Measurements from ENCODE around the gene CKAP4. TPM values are rescaled to one million over a fixed set of nuclear protein-coding genes. Genes with fewer than 3 reads are reported as not detected.
"Not testable (repeated sequence)": the region's sequence is repeated elsewhere in the genome, so short reads cannot be mapped to it uniquely, and the experiment has no call there.

CKAP4 gene
- total RNA-seq, 6 experiments from 2014 or later: 16.8 to 43.7 (median 28.3) TPM

GRCh38 chr12:106288101-106288493 is 40.3 kb upstream of the CKAP4 start:
- no peak for ATAC-seq
- no peak for DNase-seq
- intact Hi-C loops (cut with DNase I): no loop called here
- H3K4me3 ChIP-seq: no peak overlapping the region
- whole genome bisulfite sequencing (ENCODE audit: insufficient coverage, low coverage, low lambda C conversion rate, missing lambda C conversion rate): 100% methylated on average over 1 of the region's 1 CpG
- no peaks in the 10 kb centered on the region for H3K27me3 ChIP-seq
- H3K36me3 ChIP-seq: no peaks in the 10 kb centered on the region
- H3K4me1 ChIP-seq: no peaks in the 10 kb centered on the region
- H3K27ac ChIP-seq: no peak overlapping the region
- H3K9me3 ChIP-seq: no peaks in the 10 kb centered on the region
- TF ChIP-seq CTCF (IDR thresholded peaks at IDR 0.05) (no peak), POLR2A (IDR thresholded peaks at IDR 0.05) (no peak)

DNA sequence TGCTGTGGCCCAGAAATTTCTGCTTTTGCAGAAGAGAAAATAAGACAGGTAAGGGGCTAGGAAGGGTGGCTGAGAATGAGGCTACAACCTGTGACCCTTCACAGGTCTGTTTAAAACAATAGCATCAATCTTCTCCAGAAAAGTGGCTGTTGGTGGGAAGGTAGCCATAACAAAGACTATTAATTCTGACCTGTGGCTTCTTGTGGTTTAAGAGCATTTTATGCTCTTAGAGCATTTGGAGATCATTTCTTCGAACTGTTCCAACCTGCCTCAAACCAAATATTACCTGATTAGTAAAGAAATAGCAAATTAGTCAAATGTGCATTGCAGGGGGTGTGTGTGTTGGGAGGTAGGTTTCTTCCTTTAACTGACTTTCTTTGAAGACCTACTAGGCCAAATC is 39.5 kb upstream of the CKAP4 start:
- intact Hi-C loops (cut with DNase I): no loop called here
- H3K9me3 ChIP-seq: no peaks in the 10 kb centered on the region

DNA sequence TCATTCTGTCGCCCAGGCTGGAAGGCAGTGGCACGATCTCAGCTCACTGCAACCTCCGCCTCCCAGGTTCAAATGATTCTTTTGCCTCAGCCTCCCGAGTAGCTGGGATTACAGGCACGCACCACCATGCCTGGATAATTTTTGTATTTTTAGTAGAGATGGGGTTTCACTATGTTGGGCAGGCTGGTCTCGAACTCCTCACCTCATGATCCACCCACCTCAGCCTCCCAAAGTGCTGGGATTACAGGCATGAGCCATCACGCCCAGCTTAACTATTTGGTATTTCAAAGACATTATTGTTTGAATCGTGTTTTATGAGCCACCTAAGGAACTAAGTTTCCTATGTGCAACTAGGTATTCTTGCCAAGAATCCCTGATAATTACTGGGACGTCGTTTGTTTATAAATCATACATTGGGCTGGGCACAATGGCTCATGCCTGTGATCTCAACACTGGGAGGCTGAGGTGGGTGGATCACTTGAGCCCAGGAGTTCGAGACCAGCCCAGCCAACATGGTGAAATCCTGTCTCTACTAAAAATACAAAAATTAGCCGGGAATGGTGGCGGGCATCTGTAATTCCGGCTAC is 38.8 kb upstream of the CKAP4 start:
- DNase-seq; H3K4me1 ChIP-seq; H3K4me3 ChIP-seq; intact Hi-C loops (cut with DNase I); H3K9me3 ChIP-seq; ATAC-seq; H3K27me3 ChIP-seq; H3K27ac ChIP-seq; H3K36me3 ChIP-seq: not testable (repeated sequence)
- 71% methylated on average over 9 of the region's 14 CpGs for WGBS (ENCODE audit: insufficient coverage, low coverage, low lambda C conversion rate, missing lambda C conversion rate)

More for the DNA sequence above, 39.5 kb upstream of the CKAP4 start:
- H3K27me3 ChIP-seq: no peaks in the 10 kb centered on the region
- H3K36me3 ChIP-seq: no peaks in the 10 kb centered on the region
- 88% methylated on average over 1 of the region's 1 CpG for WGBS (ENCODE audit: insufficient coverage, low coverage, low lambda C conversion rate, missing lambda C conversion rate)
- TF ChIP-seq CTCF (IDR thresholded peaks at IDR 0.05): no peak
- peaks cover 0 to 7% (median 0%) of the 10 kb centered on the region in 4 donors for H3K4me1 ChIP-seq
- H3K27ac ChIP-seq: no peak overlapping the region
- ATAC-seq (no peak), DNase-seq (no peak)
- no peak overlapping the region for H3K4me3 ChIP-seq

- intact Hi-C loops (cut with DNase I): no loop called here
- H3K27ac ChIP-seq: no peak overlapping the region
These were observed 38.2 kb upstream of the CKAP4 start for GRCh38 chr12:106285982-106286381.

More at GRCh38 chr12:106285982-106286381, 38.2 kb upstream of the CKAP4 start:
- 74% methylated on average over 4 of the region's 4 CpGs for WGBS (ENCODE audit: insufficient coverage, low coverage, low lambda C conversion rate, missing lambda C conversion rate)
- H3K4me3 ChIP-seq: no peak overlapping the region
- DNase-seq (no peak), ATAC-seq (no peak)
- H3K4me1 ChIP-seq: peaks cover 0 to 10% (median 0%) of the 10 kb centered on the region in 4 donors
- TF ChIP-seq POLR2A (IDR thresholded peaks at IDR 0.05): no peak
- TF ChIP-seq CTCF (IDR thresholded peaks at IDR 0.05): no peak
- H3K9me3 ChIP-seq: no peaks in the 10 kb centered on the region
- H3K27me3 ChIP-seq: no peaks in the 10 kb centered on the region
- H3K36me3 ChIP-seq: no peaks in the 10 kb centered on the region
